GM18502 (cell line): ENCODE results near the gene BCAS2.
"Not testable (repeated sequence)": the region's sequence is repeated elsewhere in the genome, so short reads cannot be mapped to it uniquely, and the experiment has no call there.

Experiments
- ATAC-seq: cut with Tn5 transposase; IDR thresholded peaks from one replicate; pipeline ENCODE4 v1.9.1; 2021; ENCODE audit warnings: mild to moderate bottlenecking; ENCODE audit not compliant: unreplicated experiment, poor library complexity

BCAS2 gene

DNA sequence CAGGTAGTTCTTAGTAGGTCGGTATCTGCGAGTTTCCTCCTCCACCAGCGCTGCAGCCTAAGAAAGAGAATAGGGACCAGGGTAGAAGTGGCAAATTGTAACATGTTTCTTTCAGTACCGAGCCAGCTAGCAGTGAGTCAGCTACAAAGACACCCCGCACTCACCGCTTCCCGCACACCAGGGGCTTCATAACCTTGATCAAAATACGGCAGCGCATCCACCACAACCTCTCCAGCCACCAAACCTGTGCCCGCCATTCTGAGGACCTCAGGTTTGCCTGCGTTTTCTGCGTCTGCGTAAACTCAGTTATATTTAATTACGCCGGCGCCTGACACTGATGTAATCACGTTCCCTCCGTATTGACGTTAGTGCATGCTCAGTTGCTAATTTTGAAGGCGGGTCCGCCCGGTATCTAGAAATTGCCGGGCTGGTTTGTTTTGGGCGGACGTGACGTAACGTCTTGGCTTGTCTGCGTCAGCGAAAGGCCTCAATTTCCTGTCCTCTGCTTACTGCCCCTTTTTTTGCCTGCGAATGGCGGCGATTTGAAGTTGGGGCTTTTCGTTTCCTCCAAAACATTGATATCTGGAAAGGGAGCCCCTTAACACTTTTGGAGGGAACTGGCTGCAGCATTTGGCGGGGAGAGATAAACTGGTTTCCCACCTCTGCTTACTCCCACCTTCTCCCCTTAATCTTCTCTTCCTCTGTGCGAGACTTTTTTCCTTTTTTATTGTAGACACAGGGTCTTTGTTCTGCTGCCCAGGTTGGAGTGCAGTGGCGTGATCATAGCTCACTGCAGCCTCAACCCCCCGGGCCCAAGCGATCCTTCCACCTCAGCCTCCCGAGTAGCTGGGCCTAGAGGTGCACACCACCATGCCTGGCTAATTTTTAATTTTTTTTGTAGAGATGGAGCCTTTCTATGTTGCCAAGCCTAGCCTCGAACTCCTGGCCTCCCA, at the start of gene BCAS2:
Gene BCAS2, minus strand, starts transcription at position 281 of the 953 bp plus-strand sequence. Its CDS starts 24 bp downstream, at position 257.
- peak; percentile 99 for ATAC-seq

GRCh38 chr1:114627107-114627506, 45.7 kb upstream of the BCAS2 start:
- no peak for ATAC-seq

DNA sequence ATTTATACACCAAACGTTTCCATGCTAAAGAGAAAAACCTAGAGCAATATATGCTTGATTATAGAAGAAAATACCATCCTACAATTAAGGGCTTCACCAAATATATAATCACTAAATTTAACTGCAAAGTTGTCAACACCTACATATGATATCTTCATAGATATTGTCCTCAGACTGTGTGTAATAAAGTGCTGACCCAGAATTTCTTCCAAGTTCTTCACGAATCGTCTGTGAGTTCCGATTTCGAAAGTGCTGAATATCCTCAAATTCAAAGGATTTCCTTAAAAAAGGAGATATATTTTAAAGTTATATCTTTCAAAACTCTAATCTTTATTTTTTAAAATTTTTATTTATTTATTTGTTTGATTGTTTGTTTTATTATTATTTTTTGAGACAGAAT, 41.9 kb upstream of the BCAS2 start:
- ATAC-seq = no peak

DNA sequence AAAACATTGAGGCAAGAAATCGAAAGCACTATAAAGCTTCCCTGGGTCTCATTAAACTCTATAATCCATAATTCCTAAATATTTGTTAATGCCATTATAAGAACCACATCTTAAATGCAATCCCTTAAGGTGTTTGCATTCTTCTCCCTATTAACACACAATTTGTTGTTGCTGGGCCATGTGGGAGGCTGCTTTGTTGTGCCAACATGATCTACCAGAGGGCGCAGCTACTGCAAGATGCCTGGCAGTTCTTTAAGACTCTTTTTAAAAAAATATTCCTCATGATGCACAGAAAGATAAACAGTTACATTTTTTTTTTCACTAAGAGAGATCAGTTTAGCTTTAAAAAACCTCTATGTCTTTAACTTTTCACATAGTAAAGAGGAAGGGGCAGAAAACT, 39.0 kb upstream of the BCAS2 start:
- no peak for ATAC-seq

DNA sequence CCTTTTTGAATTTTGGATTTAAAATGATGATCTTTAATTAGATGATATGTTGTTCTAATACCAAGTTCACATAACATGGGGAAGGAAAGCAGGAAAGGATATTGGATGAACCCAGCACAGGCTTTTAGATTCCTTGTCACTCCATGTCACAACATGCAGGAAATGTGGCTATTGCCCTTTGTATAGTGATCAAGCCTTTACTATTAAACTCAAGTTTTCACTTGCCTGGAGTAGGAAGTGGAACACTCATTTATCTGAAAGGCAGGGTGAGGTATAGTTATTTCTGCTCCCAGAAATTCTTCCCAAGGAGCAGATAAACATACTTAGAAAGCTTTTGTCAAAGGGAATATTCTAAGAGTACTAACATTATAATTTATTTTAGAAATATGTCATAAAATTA, 37.2 kb upstream of the BCAS2 start:
- ATAC-seq = no peak

DNA sequence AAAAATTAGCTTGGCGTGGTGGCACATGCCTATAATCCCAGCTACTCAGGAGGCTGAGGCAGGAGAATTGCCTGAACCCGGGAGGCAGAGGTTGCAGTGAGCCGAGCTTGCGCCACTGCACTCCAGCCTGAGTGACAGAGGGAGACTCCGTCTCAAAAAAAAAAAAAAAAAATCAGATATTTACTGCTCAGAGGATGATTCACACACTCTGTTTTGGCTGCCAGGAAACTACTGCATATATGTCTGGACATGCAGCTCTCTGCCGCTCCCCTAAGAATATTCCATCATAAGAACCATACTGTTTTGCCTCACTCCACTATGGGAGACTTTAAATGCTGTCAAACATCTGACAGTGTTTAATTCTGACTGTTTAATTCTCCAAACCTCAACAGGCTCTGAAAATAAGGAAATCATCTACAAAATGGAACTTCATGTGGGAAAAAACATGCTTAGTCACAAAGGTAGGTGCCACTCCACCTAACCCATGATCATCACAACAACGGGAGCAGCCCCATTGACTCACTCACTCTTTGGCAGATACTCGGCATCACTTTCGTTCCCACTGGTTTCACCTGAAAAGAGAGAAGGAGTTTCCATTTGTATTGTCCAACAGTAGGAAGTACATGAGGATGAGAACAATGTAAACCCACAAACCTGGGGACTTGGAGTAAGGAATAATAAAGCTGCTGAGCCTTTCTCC, 29.3 kb upstream of the BCAS2 start:
- no peak for ATAC-seq

GRCh38 chr1:114609826-114610225, 28.4 kb upstream of the BCAS2 start:
- no peak for ATAC-seq

DNA sequence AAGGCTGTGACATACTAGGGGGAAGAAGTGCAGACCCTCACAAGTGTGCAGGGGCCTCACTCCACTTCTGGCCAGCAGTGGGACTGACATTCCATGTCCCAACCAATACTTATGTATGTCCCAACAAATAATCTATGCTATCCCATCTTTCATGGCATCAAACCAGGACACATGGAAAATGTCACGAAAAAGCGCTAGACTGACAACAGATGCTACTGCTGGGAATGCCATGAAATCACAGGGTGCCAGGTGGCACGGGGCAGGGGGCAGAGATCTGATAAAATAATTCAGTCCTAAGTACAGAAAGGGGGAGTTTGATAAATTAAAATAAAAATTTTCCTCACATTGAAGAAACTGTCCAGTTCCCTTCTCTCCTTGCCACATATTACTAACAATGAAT, 27.6 kb upstream of the BCAS2 start:
- no peak for ATAC-seq

GRCh38 chr1:114607223-114607622, 25.8 kb upstream of the BCAS2 start:
- no peak for ATAC-seq

- no peak for ATAC-seq
Observed at GRCh38 chr1:114597949-114598348, 16.5 kb upstream of the BCAS2 start.

- no peak for ATAC-seq
Observed at GRCh38 chr1:114595602-114596001, 14.2 kb upstream of the BCAS2 start.

DNA sequence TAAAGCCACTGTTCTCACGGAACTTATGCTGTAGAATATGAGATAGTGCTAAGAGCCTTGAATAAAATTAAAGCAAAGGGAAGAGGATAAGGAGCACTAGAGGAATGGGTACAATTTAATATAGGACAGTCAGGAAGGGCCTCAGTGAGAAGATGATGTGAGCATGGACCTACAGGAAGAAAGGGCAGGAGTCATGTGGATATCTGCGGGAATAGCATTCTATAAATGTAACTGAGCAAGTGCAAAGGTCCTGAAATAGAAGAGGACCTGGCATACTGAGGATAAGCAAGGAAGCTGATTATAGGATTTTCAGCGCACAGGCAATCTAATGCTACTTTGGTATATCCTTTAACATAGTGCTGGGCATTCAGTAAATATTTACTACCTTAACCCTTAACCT, 12.6 kb upstream of the BCAS2 start:
- ATAC-seq = no peak

DNA sequence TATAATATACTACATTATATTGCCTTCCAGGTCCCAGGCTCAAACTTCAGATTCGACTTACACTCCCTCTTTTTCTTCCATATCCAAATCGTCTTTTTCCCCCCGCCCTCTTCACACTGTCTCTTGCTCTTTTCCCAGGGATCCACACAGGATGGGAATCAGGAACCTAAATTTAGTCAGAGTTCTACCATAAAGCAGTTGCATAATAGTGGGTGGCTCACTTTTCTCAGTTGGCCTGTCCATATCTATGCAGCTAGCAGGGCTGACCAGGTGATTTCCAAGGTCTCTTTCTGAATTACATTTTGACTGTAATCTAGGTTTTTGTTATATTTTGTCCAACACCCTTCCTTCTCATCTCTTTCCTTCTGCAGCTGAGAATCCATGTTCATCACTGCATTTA, 7.7 kb upstream of the BCAS2 start:
- ATAC-seq = no peak

GRCh38 chr1:114588196-114588689, 6.8 kb upstream of the BCAS2 start:
- ATAC-seq = no peak

DNA sequence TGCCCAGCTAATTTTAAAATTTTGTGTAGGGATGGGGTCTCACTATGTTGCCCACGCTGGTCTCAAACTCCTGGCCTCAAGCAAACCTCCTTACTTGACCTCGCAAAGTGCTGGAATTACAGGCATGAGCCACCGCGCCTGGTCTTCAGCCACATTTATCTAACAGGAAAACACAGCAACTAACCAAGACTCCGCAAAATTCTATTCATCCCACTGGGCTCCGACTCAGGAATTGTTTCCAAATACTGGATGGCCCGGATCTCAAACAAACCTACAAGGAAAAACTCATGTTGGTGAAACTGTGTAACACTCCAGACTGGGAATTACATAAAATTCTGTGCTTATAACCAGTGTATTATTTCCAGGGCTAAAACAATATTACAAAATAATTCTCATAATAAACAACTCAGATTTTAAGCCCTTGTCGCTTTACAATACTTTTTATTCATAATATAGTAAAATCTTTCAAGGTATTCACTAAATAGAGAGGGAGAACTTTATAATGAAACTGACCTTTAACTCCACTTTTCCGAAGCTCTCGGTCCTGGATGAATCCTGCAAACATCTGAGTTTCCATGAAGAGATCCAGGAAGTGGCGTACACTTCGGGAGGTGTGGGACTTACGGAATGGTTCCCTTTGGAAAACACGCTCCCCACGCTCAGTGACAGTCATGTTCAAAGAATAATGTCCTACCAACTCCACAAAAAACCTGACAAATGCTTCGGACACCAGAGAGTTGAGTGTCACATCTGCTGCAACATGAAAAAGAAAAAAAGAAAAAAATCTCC, 6.0 kb upstream of the BCAS2 start:
- ATAC-seq = no peak

- ATAC-seq = no peak
Observed at GRCh38 chr1:114586513-114587047, 5.2 kb upstream of the BCAS2 start.

- no peak for ATAC-seq
Observed at GRCh38 chr1:114585231-114585630, 3.8 kb upstream of the BCAS2 start.

GRCh38 chr1:114574365-114574764, 7.0 kb downstream of the BCAS2 start:
- ATAC-seq = no peak

DNA sequence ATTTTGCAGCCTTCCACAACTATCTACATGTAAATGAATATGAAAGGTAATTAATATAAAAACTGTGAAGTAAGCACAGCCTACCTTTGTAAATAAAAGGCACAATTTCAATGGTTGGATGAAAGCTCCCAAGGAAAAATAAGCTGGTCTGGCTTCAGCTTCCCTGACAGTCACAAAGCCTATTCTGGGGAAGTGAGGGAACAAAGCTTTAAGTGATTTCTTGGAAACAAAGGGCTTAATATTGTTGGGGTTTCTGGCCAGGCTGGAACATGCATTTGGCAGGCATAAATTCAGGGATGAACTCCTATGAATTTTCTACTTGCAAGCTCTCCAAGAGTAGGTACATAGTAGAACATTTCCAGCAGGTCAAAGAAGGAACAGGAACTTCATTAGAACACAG, 17.3 kb downstream of the BCAS2 start:
- ATAC-seq = no peak

GRCh38 chr1:114562978-114563510, 18.4 kb downstream of the BCAS2 start:
- ATAC-seq = not testable (repeated sequence)
